Activated CD4-positive, alpha-beta memory T cell treated with anti-CD3 and anti-CD28 coated beads, Interleukin-2, amount 10 ng/mL, durations not matched to agents 7 days and 5 days (primary cell): ENCODE results near the gene LHX6. TPM values are rescaled to one million over a fixed set of nuclear protein-coding genes. Genes with fewer than 3 reads are reported as not detected.

Experiments used
- CTCF ChIA-PET: fragments of 350-600 bp; sonication (Branson Sonifier 250); formaldehyde crosslinking; loops from one replicate; lab custom pipeline; 2021; ENCODE audit warnings: antibody characterized with exemption, inconsistent platforms; lab: Charles Lee
- POLR2A ChIA-PET: fragments of 350-600 bp; sonication (Branson Sonifier 250); formaldehyde crosslinking; loops from one replicate; lab custom pipeline; 2021; ENCODE audit warnings: antibody characterized with exemption; lab: Charles Lee
- DNase-seq: peaks from one replicate; pipeline ENCODE4 v3.0.0-alpha.2; 2020
- H3K27ac Mint-ChIP-seq: one replicate; pipeline ENCODE4 v1.8.0; 2021; ENCODE audit warnings: mild to moderate bottlenecking, mixed read lengths
- H3K27me3 Mint-ChIP-seq: one replicate; pipeline ENCODE4 v1.8.0; 2021; ENCODE audit warnings: mixed read lengths
- H3K36me3 Mint-ChIP-seq: one replicate; pipeline ENCODE4 v1.8.0; 2021; ENCODE audit warnings: low read depth, mixed read lengths
- H3K4me1 Mint-ChIP-seq: one replicate; pipeline ENCODE4 v1.8.0; 2021; ENCODE audit warnings: mixed read lengths
- H3K4me3 Mint-ChIP-seq: one replicate; pipeline ENCODE4 v1.8.0; 2021; ENCODE audit warnings: mild to moderate bottlenecking, mixed read lengths
- H3K9me3 Mint-ChIP-seq: one replicate; pipeline ENCODE4 v1.8.0; 2021; ENCODE audit warnings: mixed read lengths
- total RNA-seq, 2 experiments: library from RNA; stranded (reverse); gene quantifications; one replicate each; pipeline ENCODE4 v1.2.3, GENCODE V29; 2021

The LHX6 gene
- total RNA-seq, 2 experiments from 2014 or later: not detected

- no peaks in the 10 kb centered on the region for H3K36me3 Mint-ChIP-seq
- ChIA-PET CTCF (no interaction called here), POLR2A (no interaction called here)
- no peaks in the 10 kb centered on the region for H3K4me1 Mint-ChIP-seq
- H3K9me3 Mint-ChIP-seq: no peaks in the 10 kb centered on the region
- H3K4me3 Mint-ChIP-seq: no peak overlapping the region
- H3K27me3 Mint-ChIP-seq: peaks cover 34% of the 10 kb centered on the region
- no peak for DNase-seq
- no peak overlapping the region for H3K27ac Mint-ChIP-seq
Measured at GRCh38 chr9:122168356-122168755, 60.4 kb downstream of the LHX6 start.

GRCh38 chr9:122164286-122164685 lies 64.5 kb downstream of the LHX6 start:
- CTCF ChIA-PET: no interaction called here
- POLR2A ChIA-PET: no interaction called here
- peaks cover 2% of the 10 kb centered on the region for H3K36me3 Mint-ChIP-seq

GRCh38 chr9:122162415-122162814 lies 66.3 kb downstream of the LHX6 start:
- no peak for DNase-seq
- H3K36me3 Mint-ChIP-seq: peaks cover 5% of the 10 kb centered on the region
- no peak overlapping the region for H3K27ac Mint-ChIP-seq
- H3K9me3 Mint-ChIP-seq: peaks cover 5% of the 10 kb centered on the region
- peaks cover 35% of the 10 kb centered on the region for H3K27me3 Mint-ChIP-seq
- POLR2A ChIA-PET: no interaction called here
- H3K4me1 Mint-ChIP-seq: peaks cover 19% of the 10 kb centered on the region
- no peak overlapping the region for H3K4me3 Mint-ChIP-seq
- CTCF ChIA-PET: no interaction called here

More at GRCh38 chr9:122164286-122164685, 64.5 kb downstream of the LHX6 start:
- no peak for DNase-seq
- peaks cover 41% of the 10 kb centered on the region for H3K27me3 Mint-ChIP-seq
- H3K9me3 Mint-ChIP-seq: peaks cover 5% of the 10 kb centered on the region
- peaks cover 7% of the 10 kb centered on the region for H3K4me1 Mint-ChIP-seq
- no peak overlapping the region for H3K4me3 Mint-ChIP-seq
- no peak overlapping the region for H3K27ac Mint-ChIP-seq

GRCh38 chr9:122159925-122160246 lies 68.9 kb downstream of the LHX6 start:
- DNase-seq: no peak
- Mint-ChIP-seq H3K9me3 (peaks cover 5% of the 10 kb centered on the region), H3K36me3 (peaks cover 5% of the 10 kb centered on the region), H3K4me1 (peaks cover 24% of the 10 kb centered on the region), H3K27me3 (peaks cover 28% of the 10 kb centered on the region), H3K4me3 (peak overlapping the region; percentile 97), H3K27ac (peak overlapping the region; percentile 84)
- ChIA-PET POLR2A (interaction anchor here (1.4 to 2.5 kb wide), 2 partner anchors 18 to 105 kb away, joined by 3 to 14 read pairs; partner anchors contain the start of genes MRRF and RBM18), CTCF (interaction anchor here (1.0 kb wide), 1 partner anchor 61 kb away, joined by 7 read pairs; no protein-coding TSS in a partner anchor)

GRCh38 chr9:122159026-122159924 lies 69.5 kb downstream of the LHX6 start, which contains the start of the genes MORN5 and NDUFA8:
TSS of gene MORN5 (plus strand) at chr9:122159908. CDS start at chr9:122159973, 65 bp downstream.
TSS of gene NDUFA8 (minus strand) at chr9:122159779. CDS start at chr9:122159677, 102 bp downstream.
- peak; percentile 96 for DNase-seq
- H3K4me1 Mint-ChIP-seq: peaks cover 26% of the 10 kb centered on the region
- peaks cover 5% of the 10 kb centered on the region for H3K9me3 Mint-ChIP-seq
- CTCF ChIA-PET: interaction anchor here (1.0 to 2.2 kb wide), 3 partner anchors 14 to 192 kb away, joined by 4 to 7 read pairs (median 7); no protein-coding TSS in a partner anchor
- H3K27me3 Mint-ChIP-seq: peaks cover 22% of the 10 kb centered on the region
- peak within 1 kb of the TSS; percentile 97 for H3K4me3 Mint-ChIP-seq
- peaks cover 5% of the 10 kb centered on the region for H3K36me3 Mint-ChIP-seq
- POLR2A ChIA-PET: interaction anchor here (1.4 to 2.5 kb wide), 3 partner anchors 17 to 105 kb away, joined by 3 to 14 read pairs (median 3); partner anchors contain the start of genes MRRF and RBM18
- peak within 1 kb of the TSS; percentile 84 for H3K27ac Mint-ChIP-seq

GRCh38 chr9:122158202-122158601 lies 70.6 kb downstream of the LHX6 start:
- H3K4me3 Mint-ChIP-seq: peak overlapping the region; percentile 40
- peak; percentile 38 for DNase-seq
- peaks cover 18% of the 10 kb centered on the region for H3K27me3 Mint-ChIP-seq
- peaks cover 5% of the 10 kb centered on the region for H3K9me3 Mint-ChIP-seq
- ChIA-PET CTCF (interaction anchor here (0.9 to 2.2 kb wide), 4 partner anchors 13 to 193 kb away, joined by 3 to 7 read pairs (median 4); no protein-coding TSS in a partner anchor), POLR2A (interaction anchor here (1.4 to 2.5 kb wide), 2 partner anchors 64 to 107 kb away, joined by 3 to 14 read pairs; partner anchors contain the start of genes MRRF and RBM18)
- peaks cover 26% of the 10 kb centered on the region for H3K4me1 Mint-ChIP-seq
- H3K36me3 Mint-ChIP-seq: peaks cover 5% of the 10 kb centered on the region
- no peak overlapping the region for H3K27ac Mint-ChIP-seq

GRCh38 chr9:122155796-122156195 lies 73.0 kb downstream of the LHX6 start:
- CTCF ChIA-PET: interaction anchor here (1.8 to 3.7 kb wide), 3 partner anchors 10 to 194 kb away, joined by 4 to 19 read pairs (median 5); no protein-coding TSS in a partner anchor
- H3K36me3 Mint-ChIP-seq: peaks cover 5% of the 10 kb centered on the region
- peaks cover 26% of the 10 kb centered on the region for H3K4me1 Mint-ChIP-seq
- H3K9me3 Mint-ChIP-seq: no peaks in the 10 kb centered on the region
- POLR2A ChIA-PET: no interaction called here
- H3K4me3 Mint-ChIP-seq: no peak overlapping the region
- peaks cover 5% of the 10 kb centered on the region for H3K27me3 Mint-ChIP-seq
- no peak for DNase-seq
- H3K27ac Mint-ChIP-seq: no peak overlapping the region

Other genes starting within 250 kb of the LHX6 start
- 1 to 10 TPM; 1.5 to 2.1 TPM for gene TTLL11, start 135.6 kb downstream of the LHX6 start, total RNA-seq
- 10 to 100 TPM; 36.1 to 37.0 TPM for gene NDUFA8, start 69.2 kb downstream of the LHX6 start, total RNA-seq
- not detected for gene MORN5, start 69.0 kb downstream of the LHX6 start, total RNA-seq
- gene RBM18, start 35.9 kb upstream of the LHX6 start, total RNA-seq: 10 to 100 TPM; 21.6 to 25.6 TPM
- 10 to 100 TPM; 27.0 to 29.2 TPM for gene MRRF, start 35.9 kb upstream of the LHX6 start, total RNA-seq
- gene PTGS1, start 142.1 kb upstream of the LHX6 start, total RNA-seq: under 1 TPM; 0.08 to 0.20 TPM
- gene OR1J1, start 249.0 kb upstream of the LHX6 start, total RNA-seq: not detected